Measurements from ENCODE around the gene CCDC188. TPM values are rescaled to one million over a fixed set of nuclear protein-coding genes. Genes with fewer than 3 reads are reported as not detected.

Gene CCDC188
- total RNA-seq, 1 experiment from 2014 or later = not detected

DNA sequence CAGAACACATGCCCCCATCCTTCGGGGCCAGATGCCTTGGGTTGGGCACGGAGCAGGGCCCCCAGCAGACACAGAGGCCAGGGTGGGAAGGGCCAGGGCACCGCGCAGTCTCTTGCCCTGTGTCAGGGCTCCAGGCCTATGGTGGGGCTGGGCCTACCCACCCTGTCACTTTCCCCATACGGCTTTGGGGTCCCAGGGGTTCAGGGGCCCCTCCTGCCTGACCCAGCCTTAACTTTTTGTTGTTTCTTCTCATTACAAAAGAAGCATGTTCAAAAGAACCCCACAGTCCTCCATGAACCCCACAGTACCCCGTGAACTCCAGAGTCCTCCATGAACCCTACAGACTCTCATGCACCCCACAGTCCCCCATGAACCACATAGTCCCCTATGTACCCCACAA, 33.0 kb upstream of the CCDC188 start:
- Histone ChIP-seq H3K27ac (ENCODE audit: low read depth, low read length, poor library complexity, severe bottlenecking) (no peak overlapping the region), H3K4me3 (ENCODE audit: low read depth, low read length, poor library complexity, severe bottlenecking) (no peak overlapping the region), H3K36me3 (ENCODE audit: insufficient read depth, low read length, poor library complexity, severe bottlenecking) (no peaks in the 10 kb centered on the region), H3K9me3 (ENCODE audit: low read depth, low read length, poor library complexity, severe bottlenecking) (no peaks in the 10 kb centered on the region), H3K27me3 (replicated peaks; ENCODE audit: insufficient read depth, low read depth, low read length, poor library complexity) (no peaks in the 10 kb centered on the region), H3K4me1 (ENCODE audit: insufficient read depth, low read length, poor library complexity, severe bottlenecking) (no peaks in the 10 kb centered on the region)
- ChIA-PET CTCF (no interaction called here), POLR2A (ENCODE audit: low non-redundant PET) (no interaction called here)
- TF ChIP-seq EZH2 (IDR thresholded peaks at IDR 0.05; ENCODE audit: borderline replicate concordance, low read depth, low read length, poor library complexity, severe bottlenecking) = no peak
- TF ChIP-seq, protein P1, sequence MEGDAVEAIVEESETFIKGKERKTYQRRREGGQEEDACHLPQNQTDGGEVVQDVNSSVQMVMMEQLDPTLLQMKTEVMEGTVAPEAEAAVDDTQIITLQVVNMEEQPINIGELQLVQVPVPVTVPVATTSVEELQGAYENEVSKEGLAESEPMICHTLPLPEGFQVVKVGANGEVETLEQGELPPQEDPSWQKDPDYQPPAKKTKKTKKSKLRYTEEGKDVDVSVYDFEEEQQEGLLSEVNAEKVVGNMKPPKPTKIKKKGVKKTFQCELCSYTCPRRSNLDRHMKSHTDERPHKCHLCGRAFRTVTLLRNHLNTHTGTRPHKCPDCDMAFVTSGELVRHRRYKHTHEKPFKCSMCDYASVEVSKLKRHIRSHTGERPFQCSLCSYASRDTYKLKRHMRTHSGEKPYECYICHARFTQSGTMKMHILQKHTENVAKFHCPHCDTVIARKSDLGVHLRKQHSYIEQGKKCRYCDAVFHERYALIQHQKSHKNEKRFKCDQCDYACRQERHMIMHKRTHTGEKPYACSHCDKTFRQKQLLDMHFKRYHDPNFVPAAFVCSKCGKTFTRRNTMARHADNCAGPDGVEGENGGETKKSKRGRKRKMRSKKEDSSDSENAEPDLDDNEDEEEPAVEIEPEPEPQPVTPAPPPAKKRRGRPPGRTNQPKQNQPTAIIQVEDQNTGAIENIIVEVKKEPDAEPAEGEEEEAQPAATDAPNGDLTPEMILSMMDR (conservative IDR thresholded peaks at IDR 0.05; ENCODE audit: low read depth, low read length) = no peak
- no TSS peak for BruUV-seq (replicated peaks)
- intact Hi-C loops (cut with micrococcal nuclease; ENCODE audit: unreplicated experiment) = no loop called here
- DNase-seq (ENCODE audit: low spot score) = no peak

DNA sequence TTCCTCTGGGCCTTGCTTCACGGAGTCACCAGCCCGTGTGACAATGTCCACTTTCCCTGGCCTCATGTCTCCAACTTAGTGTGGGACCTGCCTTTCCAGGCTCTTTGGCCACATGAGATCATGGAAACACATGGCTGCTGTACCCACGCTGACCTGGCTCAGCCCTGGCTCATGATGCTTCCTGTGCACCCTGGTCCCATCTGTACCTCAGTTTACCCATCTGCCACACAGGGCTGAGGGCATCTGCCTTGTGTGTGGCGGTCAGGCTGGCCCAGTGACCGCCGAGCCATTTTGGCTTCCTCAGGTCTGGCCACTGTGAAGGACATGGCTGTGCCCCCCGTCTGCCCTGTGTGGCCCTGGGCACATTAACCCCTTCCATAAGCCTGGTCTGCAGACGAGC, 32.2 kb upstream of the CCDC188 start:
- intact Hi-C loops (cut with micrococcal nuclease; ENCODE audit: unreplicated experiment) = no loop called here
- ChIA-PET CTCF (no interaction called here), POLR2A (ENCODE audit: low non-redundant PET) (no interaction called here)
- no peak overlapping the region for H3K27ac ChIP-seq (ENCODE audit: low read depth, low read length, poor library complexity, severe bottlenecking)
- H3K9me3 ChIP-seq (ENCODE audit: low read depth, low read length, poor library complexity, severe bottlenecking) = no peaks in the 10 kb centered on the region
- no peaks in the 10 kb centered on the region for H3K4me1 ChIP-seq (ENCODE audit: insufficient read depth, low read length, poor library complexity, severe bottlenecking)
- H3K36me3 ChIP-seq (ENCODE audit: insufficient read depth, low read length, poor library complexity, severe bottlenecking) = no peaks in the 10 kb centered on the region
- TF ChIP-seq, protein P1 (conservative IDR thresholded peaks at IDR 0.05; ENCODE audit: low read depth, low read length) = no peak
- TF ChIP-seq EZH2 (IDR thresholded peaks at IDR 0.05; ENCODE audit: borderline replicate concordance, low read depth, low read length, poor library complexity, severe bottlenecking) = no peak
- H3K4me3 ChIP-seq (ENCODE audit: low read depth, low read length, poor library complexity, severe bottlenecking) = no peak overlapping the region
- no TSS peak for BruUV-seq (replicated peaks)
- no peak for DNase-seq (ENCODE audit: low spot score)
- H3K27me3 ChIP-seq (replicated peaks; ENCODE audit: insufficient read depth, low read depth, low read length, poor library complexity) = no peaks in the 10 kb centered on the region

DNA sequence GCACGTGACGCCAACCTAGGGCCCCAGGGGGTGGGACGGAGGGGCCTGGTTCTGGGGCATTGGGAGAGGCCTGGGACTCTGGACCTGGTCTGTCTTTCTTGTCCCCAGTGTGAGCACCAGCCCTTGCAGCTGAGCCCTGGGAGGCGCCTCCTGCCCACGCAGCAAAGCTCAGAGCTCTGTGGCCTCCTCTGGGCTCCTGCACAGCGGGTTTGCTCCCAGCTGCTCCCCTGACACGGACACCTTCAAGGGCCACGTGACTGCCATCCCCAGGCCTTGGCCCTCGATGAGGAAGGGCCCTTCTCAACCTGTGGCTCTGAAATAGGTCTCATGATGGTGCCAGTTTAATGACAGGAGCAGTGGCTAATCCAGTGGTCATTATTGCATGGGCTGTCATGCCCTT, 31.5 kb upstream of the CCDC188 start:
- TF ChIP-seq, protein P1 (conservative IDR thresholded peaks at IDR 0.05; ENCODE audit: low read depth, low read length) = no peak
- TF ChIP-seq EZH2 (IDR thresholded peaks at IDR 0.05; ENCODE audit: borderline replicate concordance, low read depth, low read length, poor library complexity, severe bottlenecking) = no peak
- CTCF ChIA-PET = no interaction called here
- BruUV-seq (replicated peaks) = no TSS peak
- Histone ChIP-seq H3K4me3 (ENCODE audit: low read depth, low read length, poor library complexity, severe bottlenecking) (no peak overlapping the region), H3K36me3 (ENCODE audit: insufficient read depth, low read length, poor library complexity, severe bottlenecking) (no peaks in the 10 kb centered on the region), H3K9me3 (ENCODE audit: low read depth, low read length, poor library complexity, severe bottlenecking) (no peaks in the 10 kb centered on the region), H3K4me1 (ENCODE audit: insufficient read depth, low read length, poor library complexity, severe bottlenecking) (no peaks in the 10 kb centered on the region), H3K27ac (ENCODE audit: low read depth, low read length, poor library complexity, severe bottlenecking) (no peak overlapping the region), H3K27me3 (replicated peaks; ENCODE audit: insufficient read depth, low read depth, low read length, poor library complexity) (no peaks in the 10 kb centered on the region)
- POLR2A ChIA-PET (ENCODE audit: low non-redundant PET) = no interaction called here
- intact Hi-C loops (cut with micrococcal nuclease; ENCODE audit: unreplicated experiment) = no loop called here
- no peak for DNase-seq (ENCODE audit: low spot score)

Data from A673 (cell line).